ENCODE measurements around the gene UROS.
A peak's percentile ranks its signal among the peaks of the same experiment; 100 is the strongest.

Gene UROS

GRCh38 chr10:125822878-125823662 is at the start of gene UROS, which contains the start of gene BCCIP:
TSS of gene UROS (minus strand) at chr10:125823258. CDS start at chr10:125816499, 6,759 bp downstream.
TSS of gene BCCIP (plus strand) at chr10:125823546. CDS start at chr10:125823558, 12 bp downstream.
- peak; percentile 90 for DNase-seq

- DNase-seq, result no peak
Observed at GRCh38 chr10:125871338-125871737, 48.3 kb upstream of the UROS start.

GRCh38 chr10:125868372-125868975 is 45.4 kb upstream of the UROS start:
- DNase-seq, result peak; percentile 7

GRCh38 chr10:125866421-125867029 is 43.5 kb upstream of the UROS start:
- no peak for DNase-seq

- DNase-seq, result no peak
Observed at GRCh38 chr10:125865120-125865519, 42.1 kb upstream of the UROS start.

- DNase-seq, result no peak
Observed at GRCh38 chr10:125859128-125859817, 36.2 kb upstream of the UROS start.

- no peak for DNase-seq
Observed at GRCh38 chr10:125857185-125857760, 34.2 kb upstream of the UROS start.

GRCh38 chr10:125852487-125852886 is 29.4 kb upstream of the UROS start:
- no peak for DNase-seq

- no peak for DNase-seq
Observed at GRCh38 chr10:125850766-125851731, 28.0 kb upstream of the UROS start.

- DNase-seq, result no peak
Observed at GRCh38 chr10:125849448-125849847, 26.4 kb upstream of the UROS start.

- DNase-seq, result no peak
Observed at GRCh38 chr10:125848857-125849256, 25.8 kb upstream of the UROS start.

- DNase-seq, result no peak
Observed at GRCh38 chr10:125848371-125848770, 25.3 kb upstream of the UROS start.

- DNase-seq, result no peak
Observed at GRCh38 chr10:125846894-125847293, 23.8 kb upstream of the UROS start.

- no peak for DNase-seq
Observed at GRCh38 chr10:125845617-125846016, 22.6 kb upstream of the UROS start.

- DNase-seq, result no peak
Observed at GRCh38 chr10:125844751-125845221, 21.7 kb upstream of the UROS start.

GRCh38 chr10:125843603-125844329 is 20.7 kb upstream of the UROS start:
- no peak for DNase-seq

- no peak for DNase-seq
Observed at GRCh38 chr10:125840955-125841354, 17.9 kb upstream of the UROS start.

GRCh38 chr10:125840406-125840805 is 17.3 kb upstream of the UROS start:
- DNase-seq, result no peak

GRCh38 chr10:125838802-125839575 is 15.9 kb upstream of the UROS start:
- no peak for DNase-seq

- DNase-seq, result no peak
Observed at GRCh38 chr10:125836746-125837145, 13.7 kb upstream of the UROS start.
